ENCODE measurements around the gene OR8B8.
A peak's percentile ranks its signal among the peaks of the same experiment; 100 is the strongest.
"Not testable (repeated sequence)": the region's sequence is repeated elsewhere in the genome, so short reads cannot be mapped to it uniquely, and the experiment has no call there.

OR8B8 gene

DNA sequence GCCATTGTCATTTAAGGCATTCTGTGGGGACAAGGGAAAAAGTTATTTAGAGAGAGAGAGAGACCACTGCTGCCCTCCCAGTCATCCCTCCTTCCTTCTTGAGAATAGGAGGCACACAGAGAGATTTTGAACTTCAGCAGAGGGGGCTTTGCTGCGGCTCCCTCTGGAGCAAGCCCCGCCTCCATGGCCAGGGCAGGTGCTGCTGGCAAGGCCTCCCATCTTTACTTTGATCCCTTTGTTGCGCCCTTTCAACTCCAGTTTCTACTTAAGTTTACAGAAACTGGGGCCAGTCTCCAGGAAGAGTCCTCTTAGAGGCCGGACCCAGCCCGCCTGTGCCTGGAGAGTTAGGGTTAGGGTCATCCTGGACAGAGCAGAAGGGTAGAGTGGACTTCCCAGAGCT is 4.4 kb downstream of the OR8B8 start:
- DNase-seq = no peak

DNA sequence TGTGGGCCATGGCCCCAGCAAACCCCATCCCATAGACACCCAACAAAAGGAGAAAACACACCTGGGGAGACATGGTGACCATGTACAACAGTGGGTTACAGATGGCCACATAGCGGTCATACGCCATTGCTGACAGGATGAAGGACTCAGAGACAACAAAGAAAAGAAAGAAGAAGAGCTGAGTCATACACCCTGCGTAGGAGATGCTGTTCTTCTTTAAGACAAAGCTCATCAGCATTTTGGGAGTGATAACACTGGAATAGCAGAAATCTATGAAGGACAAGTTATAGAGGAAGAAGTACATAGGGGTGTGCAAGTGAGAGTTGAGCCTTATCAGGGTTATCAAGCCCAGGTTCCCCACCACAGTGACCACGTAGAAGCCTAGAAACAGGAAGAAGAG is 4.9 kb downstream of the OR8B8 start:
- peak; percentile 17 for DNase-seq

GRCh38 chr11:124434699-124435098 is 10.8 kb downstream of the OR8B8 start:
- no peak for DNase-seq

- DNase-seq = no peak
Observed at GRCh38 chr11:124429599-124429998, 15.9 kb downstream of the OR8B8 start.

- DNase-seq = no peak
Observed at GRCh38 chr11:124424384-124424921, 21.0 kb downstream of the OR8B8 start, which contains the start of gene OR8B4. OR8B4 (minus strand) TSS chr11:124424871; CDS start chr11:124424871, 0 bp downstream.

DNA sequence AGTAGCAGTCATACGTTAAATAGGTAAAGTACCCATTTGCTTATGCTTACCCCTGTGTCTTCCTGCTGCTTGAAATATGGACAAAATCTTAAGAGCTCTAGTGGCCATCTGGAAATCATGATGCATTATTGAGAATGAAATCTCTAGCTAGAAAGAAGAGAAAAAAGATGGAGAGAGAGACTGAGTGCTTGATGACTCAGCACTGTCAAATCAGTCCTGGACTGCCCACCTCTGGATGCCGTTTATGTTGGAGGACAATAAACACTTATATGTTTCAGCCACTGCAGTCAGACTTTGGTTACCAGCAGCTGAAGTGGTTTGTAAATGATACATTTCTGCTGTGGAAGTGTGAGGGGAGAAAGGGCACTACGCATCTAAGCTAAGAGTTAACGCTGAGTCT is 24.5 kb downstream of the OR8B8 start:
- no peak for DNase-seq

GRCh38 chr11:124415356-124415923 is 30.1 kb downstream of the OR8B8 start:
- DNase-seq = peak; percentile 24

DNA sequence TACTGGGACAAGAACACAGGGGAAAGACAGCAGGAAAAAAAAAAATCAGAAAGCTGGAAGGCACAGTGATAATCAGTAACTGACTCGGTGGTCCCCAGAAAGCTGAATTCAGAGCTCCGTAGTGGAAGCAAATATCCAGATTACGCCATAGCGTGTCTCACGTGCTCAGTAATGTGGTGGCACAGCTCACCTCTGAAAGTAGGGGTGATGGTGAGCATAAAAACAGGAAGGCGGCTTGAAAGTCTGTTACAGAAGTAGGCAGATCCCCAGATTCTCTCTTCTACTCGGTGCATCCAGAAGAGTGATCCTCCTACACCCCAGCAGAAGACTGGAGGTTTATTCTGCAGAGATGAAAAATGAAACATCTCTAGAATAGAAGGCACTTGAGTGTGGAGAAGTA is 35.6 kb downstream of the OR8B8 start:
- no peak for DNase-seq

DNA sequence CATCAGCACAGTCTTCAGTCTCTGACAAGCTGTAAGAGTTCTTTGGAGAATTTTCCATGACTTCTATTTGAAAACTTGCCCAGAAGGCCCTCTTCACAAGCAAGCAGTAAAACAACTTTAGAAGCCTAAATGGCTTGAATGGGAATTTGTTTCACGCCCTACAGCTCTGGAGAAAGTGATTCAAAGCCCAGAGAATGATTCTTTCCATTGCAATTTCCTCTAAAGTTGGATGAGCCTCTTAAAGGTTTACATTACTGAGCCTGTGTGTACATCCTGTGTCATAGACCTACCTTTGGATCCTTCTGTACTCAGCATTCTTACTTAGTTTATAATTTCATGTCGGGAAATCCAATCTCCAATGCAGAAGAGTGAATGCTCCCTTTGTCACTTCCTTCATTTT is 39.9 kb downstream of the OR8B8 start:
- no peak for DNase-seq

- not testable (repeated sequence) for DNase-seq
Observed at GRCh38 chr11:124403186-124403585, 42.3 kb downstream of the OR8B8 start.

GRCh38 chr11:124402326-124402922 is 43.1 kb downstream of the OR8B8 start:
- DNase-seq = peak; percentile 61

DNA sequence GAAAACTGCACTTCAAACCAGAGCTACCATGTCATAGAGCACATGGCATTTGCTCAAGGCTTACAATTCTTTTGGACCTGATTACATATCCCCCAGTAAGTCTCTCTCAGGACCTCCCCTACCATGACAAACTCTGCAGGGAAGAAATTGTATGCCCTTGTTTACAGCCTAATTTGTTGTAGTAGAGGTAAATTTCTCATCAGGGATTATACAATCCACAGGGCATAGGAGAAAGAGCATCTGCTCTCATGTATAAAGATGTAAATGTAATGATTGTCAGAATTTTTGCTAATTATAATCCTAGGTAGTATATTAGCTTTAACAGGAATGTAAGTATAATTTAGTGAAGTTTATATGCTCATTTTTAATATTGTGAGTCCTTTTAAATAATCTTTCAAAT is 46.6 kb downstream of the OR8B8 start, which contains the start of gene OR8B3:
Gene OR8B3, minus strand, starts transcription at position 101 of the 400 bp plus-strand sequence. CDS start 1,673 bp downstream, outside the sequence.
- no peak for DNase-seq

DNA sequence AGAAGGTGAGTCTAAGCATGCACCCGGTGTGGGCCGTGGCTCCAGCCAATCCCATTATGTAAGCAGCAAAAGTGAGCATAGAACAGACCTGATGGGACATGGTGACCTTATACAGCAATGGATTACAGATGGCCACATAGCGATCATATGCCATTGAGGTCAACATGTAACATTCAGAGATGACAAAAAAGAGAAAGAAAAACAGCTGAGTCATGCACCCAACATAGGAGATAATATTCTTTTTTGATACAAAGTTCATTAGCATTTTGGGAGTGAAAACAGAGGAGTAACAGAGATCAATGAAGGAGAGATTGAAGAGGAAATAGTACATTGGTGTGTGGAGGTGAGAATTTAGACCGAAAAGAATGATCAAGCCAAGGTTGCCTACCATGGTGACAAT is 48.6 kb downstream of the OR8B8 start:
- DNase-seq = not testable (repeated sequence)

GRCh38 chr11:124394408-124394807 is 51.1 kb downstream of the OR8B8 start:
- peak; percentile 6 for DNase-seq
